T-helper 2 cell (primary cell): ENCODE measurements around the gene TNS3.

Experiments used
- DNase-seq, 5 experiments: peaks; one replicate each; pipeline versions ENCODE4 v3.0.0 to v3.0.0-alpha.2; 2012 to 2022

TNS3 gene

GRCh38 chr7:47241112-47242065 lies 340.5 kb downstream of the TNS3 start:
- no peak for DNase-seq

- DNase-seq = no peak
Observed at GRCh38 chr7:47239931-47240421, 341.9 kb downstream of the TNS3 start.

- no peak for DNase-seq
Observed at GRCh38 chr7:47239034-47239433, 342.9 kb downstream of the TNS3 start.

DNA sequence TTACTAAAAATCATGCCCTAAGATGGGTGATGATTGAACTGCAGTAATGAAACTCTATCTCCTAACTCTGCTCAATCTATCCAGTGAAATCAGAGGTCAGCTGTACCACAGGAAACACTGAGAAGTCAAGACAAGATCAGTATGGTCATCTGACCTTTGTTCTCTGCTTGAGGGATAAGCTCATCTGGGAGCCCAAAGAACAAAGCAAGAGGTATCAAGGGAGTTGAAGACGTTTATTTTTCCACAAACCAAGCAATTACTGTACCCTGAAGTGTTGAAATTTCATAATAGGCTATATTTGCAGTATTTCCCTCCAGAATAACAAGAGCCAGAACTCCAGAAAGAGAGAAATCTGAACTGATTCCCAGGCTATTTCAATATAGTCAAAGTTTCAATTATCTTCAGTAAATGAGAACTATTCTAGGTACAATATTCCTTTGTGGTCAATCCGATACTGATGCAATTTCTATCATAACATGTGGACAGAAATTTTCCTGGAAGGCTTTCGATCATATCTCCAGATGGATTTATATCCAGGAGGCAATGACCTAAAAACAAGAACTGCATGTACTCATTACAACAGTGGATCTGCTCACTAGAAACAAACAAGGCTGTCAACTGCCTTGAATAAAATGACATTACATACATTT lies 345.3 kb downstream of the TNS3 start:
- DNase-seq = no peak

DNA sequence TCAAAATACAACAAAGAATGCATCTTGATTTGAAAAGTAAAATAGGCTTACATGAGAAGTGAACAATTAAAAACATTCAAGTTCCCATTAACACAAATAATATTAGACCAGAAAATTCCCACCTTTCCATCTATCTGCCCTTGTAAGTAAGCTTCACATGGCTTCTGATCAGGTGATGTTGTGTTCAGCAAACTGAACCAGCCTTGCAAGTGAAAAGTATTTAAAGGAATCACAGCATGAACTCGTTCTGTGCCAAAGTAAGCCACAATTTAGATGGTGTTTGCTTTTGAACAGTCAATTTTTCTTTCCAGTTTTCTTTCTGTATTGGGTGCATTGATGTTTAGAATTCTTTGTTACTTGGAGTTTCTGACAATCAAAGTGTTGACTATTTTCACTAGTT lies 347.9 kb downstream of the TNS3 start:
- DNase-seq = no peak

DNA sequence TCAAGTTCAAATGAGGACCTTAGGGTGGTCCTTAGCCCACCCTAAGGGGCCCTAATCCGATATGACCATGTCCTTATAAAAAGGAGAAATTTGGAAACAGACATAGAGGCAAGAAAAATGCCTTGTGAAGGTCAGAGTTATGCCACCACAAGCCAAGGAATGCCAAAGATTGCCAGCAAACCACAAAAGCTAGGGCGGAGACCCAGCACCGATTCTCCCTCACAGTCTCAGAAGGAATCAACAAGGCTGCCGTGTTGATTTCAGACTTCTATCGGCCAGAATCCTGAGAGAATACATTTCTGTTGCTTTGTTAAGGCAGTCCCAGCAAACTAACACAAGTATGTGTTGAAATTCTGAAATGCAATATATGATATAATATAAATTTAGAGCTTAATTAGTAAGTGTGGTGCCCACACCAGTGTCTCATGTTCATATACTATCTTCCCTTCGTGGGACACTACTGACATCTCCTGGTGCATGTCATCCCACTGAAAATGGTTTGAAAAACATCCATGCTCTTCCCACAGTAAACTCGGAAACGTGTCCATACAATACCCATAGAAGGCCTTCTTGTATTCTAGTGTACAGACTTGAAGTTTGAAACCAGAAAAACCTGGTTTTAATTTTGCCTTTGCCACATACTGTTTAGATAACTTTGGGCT lies 349.0 kb downstream of the TNS3 start:
- no peak for DNase-seq

- no peak for DNase-seq
Observed at GRCh38 chr7:47231627-47232026, 350.3 kb downstream of the TNS3 start.

GRCh38 chr7:47231032-47231431 lies 350.9 kb downstream of the TNS3 start:
- no peak for DNase-seq

GRCh38 chr7:47228386-47229014 lies 353.4 kb downstream of the TNS3 start:
- no peak for DNase-seq

DNA sequence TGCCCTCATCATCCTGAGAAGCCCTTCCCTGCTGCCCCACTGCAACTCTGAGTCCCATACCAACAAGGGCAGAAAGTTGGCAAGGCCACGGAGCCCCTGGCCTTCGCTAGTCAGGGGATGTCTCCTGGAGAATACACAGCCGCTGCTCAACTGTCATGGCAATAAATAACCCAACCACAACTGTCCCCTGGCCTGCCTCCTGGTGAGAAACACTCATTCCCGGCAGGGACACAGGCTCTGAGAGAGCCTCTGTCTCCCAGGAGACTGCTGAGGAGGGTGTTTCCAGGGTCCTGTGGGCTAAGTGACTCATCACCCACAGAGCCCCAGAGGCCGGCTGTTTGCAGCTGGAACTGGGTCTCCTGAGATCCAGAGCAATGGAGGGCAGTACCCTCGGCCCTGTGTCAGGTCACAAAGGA lies 354.1 kb downstream of the TNS3 start:
- no peak for DNase-seq

DNA sequence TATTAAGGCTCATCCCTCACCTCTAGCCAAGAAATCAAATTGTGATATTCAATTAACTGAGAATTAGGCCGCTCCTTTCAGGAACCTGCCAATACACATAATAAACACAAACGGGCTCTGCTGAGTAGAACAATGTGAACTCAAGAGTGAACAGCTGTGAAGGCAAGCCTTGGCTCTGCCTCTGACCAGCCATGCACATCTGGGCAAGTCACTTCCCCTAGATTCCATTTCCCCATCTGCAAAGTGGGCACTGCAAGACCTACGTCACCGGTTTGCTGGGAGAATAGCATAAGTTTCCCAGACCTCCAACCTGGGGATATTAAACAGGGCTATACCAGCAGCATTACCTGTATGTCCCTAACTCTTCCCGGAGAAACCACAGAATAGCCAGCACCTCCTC lies 355.2 kb downstream of the TNS3 start:
- DNase-seq = no peak

GRCh38 chr7:47225387-47226131 lies 356.4 kb downstream of the TNS3 start:
- DNase-seq = no peak
